Thyroid gland (tissue), 4 donors: ENCODE measurements around the gene MAGOHB.
"Not testable (repeated sequence)": the region's sequence is repeated elsewhere in the genome, so short reads cannot be mapped to it uniquely, and the experiment has no call there.

Source experiments
- POLR2A ChIP-seq, 2 donors: fragments of 450-650 bp; IDR thresholded peaks; one replicate each; pipeline ENCODE4 v1.6.1; 2017; ENCODE audit warnings: antibody characterized with exemption in 2 of 2, mild to moderate bottlenecking in 2 of 2, moderate library complexity in 1 of 2
- TF ChIP-seq, protein P1 (sequence below), 6 experiments: fragments of 200-600 bp in 3 of 6; fragments of 450-650 bp in 3 of 6; sonication (generic) in 3 of 6; IDR thresholded peaks; one replicate each; pipeline ENCODE4 v1.5.1; 2016 to 2019; ENCODE audit warnings: antibody characterized with exemption in 6 of 6, mild to moderate bottlenecking in 2 of 6, inconsistent platforms in 1 of 6, moderate library complexity in 1 of 6

DNA sequence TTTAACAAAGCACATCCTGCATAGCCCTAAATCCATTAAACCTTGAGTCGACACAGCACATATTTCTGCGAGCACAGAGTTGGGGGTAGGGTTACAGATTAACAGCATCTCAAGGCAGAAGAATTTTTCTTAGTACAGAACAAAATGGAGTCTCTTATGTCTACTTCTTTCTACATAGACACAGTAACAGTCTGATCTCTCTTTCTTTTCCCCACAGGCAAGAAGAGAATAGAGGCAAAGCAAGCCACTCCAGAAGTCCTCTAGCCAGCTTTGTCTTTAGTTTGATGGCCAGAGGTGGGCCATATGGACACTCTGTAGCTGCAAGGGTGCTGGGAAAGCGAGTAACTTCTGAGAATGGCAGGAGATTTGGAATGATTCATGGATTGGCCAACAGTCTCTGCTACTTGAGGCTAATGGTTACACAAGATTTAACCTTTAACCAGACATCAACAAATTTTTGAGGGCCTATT is 41.4 kb downstream of the MAGOHB start:
- TF ChIP-seq, protein P1, sequence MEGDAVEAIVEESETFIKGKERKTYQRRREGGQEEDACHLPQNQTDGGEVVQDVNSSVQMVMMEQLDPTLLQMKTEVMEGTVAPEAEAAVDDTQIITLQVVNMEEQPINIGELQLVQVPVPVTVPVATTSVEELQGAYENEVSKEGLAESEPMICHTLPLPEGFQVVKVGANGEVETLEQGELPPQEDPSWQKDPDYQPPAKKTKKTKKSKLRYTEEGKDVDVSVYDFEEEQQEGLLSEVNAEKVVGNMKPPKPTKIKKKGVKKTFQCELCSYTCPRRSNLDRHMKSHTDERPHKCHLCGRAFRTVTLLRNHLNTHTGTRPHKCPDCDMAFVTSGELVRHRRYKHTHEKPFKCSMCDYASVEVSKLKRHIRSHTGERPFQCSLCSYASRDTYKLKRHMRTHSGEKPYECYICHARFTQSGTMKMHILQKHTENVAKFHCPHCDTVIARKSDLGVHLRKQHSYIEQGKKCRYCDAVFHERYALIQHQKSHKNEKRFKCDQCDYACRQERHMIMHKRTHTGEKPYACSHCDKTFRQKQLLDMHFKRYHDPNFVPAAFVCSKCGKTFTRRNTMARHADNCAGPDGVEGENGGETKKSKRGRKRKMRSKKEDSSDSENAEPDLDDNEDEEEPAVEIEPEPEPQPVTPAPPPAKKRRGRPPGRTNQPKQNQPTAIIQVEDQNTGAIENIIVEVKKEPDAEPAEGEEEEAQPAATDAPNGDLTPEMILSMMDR (IDR thresholded peaks at IDR 0.05): not testable (repeated sequence)
- not testable (repeated sequence) for TF ChIP-seq POLR2A (IDR thresholded peaks at IDR 0.05)
